Keratinocyte (primary cell): ENCODE measurements around the gene ENO1.

ENCODE experiments used
- EZH2 ChIP-seq: IDR thresholded peaks from one replicate; pipeline ENCODE4 v1.6.1; 2012; ENCODE audit warnings: inconsistent platforms, mild to moderate bottlenecking, low read length, moderate library complexity
- TF ChIP-seq, protein P1 (sequence below), 3 experiments: IDR thresholded peaks in 1 of 3; conservative IDR thresholded peaks in 1 of 3; optimal IDR thresholded peaks in 1 of 3; 2 replicates in 2 of 3; 3 replicates in 1 of 3; pipeline versions ENCODE3 to v1.5.1; 2011; ENCODE audit warnings: low read length in 3 of 3, mild to moderate bottlenecking in 3 of 3, moderate library complexity in 2 of 3, control low read depth in 1 of 3, inconsistent platforms in 1 of 3; ENCODE audit not compliant: insufficient read depth in 2 of 3; ENCODE audit errors: extremely low read depth in 1 of 3

DNA sequence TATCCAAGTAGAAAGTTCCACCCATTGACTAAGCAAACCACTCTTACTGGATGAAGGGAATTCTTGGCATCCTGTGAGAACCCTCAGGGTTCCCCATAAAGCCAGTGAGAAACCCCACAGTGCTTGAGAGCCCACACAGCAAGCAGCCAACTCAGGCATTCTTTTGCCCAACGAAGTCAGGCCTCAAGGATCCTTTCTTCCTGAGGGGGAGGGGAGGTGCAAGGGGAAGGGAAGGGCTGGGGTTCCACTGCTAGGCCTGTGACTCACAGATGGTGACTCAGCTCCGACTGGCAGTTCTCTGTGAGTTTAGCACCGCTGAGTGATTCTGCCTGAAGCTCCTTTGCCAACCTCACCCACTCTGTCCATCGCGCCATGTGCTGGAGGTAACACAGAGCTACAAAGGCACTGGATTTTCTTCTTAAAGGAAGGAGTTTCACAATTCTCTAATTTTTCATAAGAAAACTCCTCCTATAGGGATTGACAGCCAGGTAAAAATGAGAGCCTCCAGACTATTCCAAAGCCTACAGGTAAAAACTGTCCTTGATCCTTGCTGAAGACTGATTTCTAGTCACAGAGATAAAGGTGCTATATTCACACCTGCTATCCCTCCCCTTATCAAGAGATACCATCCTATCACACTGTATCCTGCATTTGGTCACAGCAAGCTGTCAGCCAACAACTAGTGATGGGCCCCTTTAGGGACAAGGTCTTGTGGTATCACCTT, 4.8 kb downstream of the ENO1 start:
- TF ChIP-seq, protein P1, sequence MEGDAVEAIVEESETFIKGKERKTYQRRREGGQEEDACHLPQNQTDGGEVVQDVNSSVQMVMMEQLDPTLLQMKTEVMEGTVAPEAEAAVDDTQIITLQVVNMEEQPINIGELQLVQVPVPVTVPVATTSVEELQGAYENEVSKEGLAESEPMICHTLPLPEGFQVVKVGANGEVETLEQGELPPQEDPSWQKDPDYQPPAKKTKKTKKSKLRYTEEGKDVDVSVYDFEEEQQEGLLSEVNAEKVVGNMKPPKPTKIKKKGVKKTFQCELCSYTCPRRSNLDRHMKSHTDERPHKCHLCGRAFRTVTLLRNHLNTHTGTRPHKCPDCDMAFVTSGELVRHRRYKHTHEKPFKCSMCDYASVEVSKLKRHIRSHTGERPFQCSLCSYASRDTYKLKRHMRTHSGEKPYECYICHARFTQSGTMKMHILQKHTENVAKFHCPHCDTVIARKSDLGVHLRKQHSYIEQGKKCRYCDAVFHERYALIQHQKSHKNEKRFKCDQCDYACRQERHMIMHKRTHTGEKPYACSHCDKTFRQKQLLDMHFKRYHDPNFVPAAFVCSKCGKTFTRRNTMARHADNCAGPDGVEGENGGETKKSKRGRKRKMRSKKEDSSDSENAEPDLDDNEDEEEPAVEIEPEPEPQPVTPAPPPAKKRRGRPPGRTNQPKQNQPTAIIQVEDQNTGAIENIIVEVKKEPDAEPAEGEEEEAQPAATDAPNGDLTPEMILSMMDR (optimal IDR thresholded peaks at IDR 0.05 in 1 of 3, IDR thresholded peaks at IDR 0.05 in 1 of 3, conservative IDR thresholded peaks at IDR 0.05 in 1 of 3; ENCODE audit: extremely low read depth in 1 of 3, insufficient read depth in 2 of 3, low read length in 3 of 3), result no peak
- TF ChIP-seq EZH2, result no peak
